ENCODE data around the gene NKD1.
"Not testable (repeated sequence)": the region's sequence is repeated elsewhere in the genome, so short reads cannot be mapped to it uniquely, and the experiment has no call there.

Gene NKD1, protein sequence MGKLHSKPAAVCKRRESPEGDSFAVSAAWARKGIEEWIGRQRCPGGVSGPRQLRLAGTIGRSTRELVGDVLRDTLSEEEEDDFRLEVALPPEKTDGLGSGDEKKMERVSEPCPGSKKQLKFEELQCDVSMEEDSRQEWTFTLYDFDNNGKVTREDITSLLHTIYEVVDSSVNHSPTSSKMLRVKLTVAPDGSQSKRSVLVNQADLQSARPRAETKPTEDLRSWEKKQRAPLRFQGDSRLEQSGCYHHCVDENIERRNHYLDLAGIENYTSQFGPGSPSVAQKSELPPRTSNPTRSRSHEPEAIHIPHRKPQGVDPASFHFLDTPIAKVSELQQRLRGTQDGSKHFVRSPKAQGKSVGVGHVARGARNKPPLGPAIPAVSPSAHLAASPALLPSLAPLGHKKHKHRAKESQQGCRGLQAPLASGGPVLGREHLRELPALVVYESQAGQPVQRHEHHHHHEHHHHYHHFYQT

DNA sequence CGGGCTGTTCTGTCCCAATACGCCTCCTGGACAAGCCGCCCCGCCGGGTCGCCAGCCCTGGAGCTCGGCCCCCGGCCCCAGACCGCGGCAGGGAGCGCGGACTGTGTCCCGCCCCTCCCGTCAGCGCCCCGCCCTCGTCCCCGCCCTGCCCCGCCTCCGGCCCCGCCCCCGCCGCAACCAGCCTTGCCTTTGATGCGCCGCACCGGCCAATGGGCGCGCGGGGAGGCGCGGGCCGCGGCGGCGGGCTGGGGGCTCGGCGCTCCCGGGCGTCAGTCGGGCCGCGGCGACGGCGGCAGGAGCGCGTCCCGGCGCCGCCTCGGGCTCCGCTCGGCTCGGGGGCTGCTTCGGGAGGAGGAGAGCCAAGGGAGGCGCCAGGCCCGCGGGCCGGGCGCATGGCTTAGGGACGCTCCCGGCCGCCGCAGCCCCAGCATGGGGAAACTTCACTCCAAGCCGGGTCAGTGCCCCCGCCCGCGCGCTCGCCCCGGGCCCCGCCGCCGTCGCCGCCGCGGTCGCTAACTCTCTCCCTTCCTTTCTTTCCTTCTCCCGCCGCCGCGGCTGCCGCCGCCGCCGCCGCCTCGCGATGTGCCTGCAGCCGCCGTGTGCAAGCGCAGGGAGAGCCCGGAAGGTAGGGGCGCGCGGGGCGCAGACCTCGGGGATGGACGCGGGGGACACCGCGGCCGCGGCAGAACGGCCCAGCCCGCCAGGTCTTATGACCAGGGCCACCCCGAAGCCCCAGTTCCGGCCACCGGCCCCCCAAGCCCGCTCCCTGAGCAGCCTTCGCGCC lies at the start of gene NKD1:
Gene NKD1, plus strand, starts transcription at position 272 of the 784 bp plus-strand sequence. Its CDS starts 158 bp downstream, at position 430.
- DNase-seq = peak; percentile 17

DNA sequence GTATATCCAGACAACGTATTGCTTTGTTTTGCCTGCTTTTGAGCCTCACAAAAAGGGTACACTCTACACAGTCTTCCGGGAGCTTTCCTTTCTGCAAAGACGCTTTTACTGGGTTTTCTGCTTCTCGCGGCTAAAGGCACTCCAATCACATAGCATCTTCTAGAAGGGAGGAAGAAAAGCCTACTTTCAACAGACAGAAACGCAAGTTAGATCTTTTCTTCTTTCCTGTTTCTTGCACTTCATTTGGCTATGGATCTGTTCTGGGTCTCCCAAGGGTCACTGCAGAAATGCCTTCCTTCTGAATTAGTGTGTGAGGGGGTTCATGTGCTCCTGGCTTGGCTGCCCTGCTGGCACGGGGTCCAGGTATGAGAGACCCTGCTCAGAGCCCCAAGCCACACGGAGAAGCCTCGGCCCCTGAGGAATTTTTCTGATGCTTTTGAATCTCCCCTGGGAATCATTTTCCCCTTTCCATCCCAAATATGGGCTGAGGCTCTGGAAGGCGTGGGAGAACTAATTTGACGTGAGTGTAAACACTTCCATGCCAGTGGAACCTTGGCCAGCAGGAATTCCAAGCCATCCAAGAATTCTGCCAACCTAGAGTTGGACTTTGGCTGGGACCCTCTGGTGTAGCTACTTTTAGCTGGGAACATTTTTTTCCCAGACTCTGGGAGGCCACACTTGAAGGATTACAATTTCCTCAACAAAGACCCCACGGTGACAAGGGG lies 49.6 kb upstream of the NKD1 start:
- DNase-seq = no peak

DNA sequence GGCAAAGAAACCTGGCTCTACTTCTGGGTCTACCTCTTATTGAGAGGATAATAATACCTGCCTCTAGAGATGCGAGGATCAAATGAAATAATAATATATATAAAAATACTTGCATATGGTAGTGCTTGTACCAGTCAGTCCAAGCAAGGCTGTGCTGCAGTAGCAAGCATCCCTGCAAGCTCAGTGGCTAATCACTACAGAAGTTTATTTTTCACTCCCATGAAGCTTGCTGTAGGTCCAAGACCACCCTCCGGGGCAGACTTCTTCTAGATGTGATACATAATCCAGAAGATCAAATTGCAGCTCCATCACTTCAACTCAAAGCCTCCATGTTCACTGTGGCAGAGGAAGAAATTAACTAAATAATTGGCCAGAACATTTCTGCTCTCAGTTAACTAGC lies 48.9 kb upstream of the NKD1 start:
- DNase-seq = no peak

DNA sequence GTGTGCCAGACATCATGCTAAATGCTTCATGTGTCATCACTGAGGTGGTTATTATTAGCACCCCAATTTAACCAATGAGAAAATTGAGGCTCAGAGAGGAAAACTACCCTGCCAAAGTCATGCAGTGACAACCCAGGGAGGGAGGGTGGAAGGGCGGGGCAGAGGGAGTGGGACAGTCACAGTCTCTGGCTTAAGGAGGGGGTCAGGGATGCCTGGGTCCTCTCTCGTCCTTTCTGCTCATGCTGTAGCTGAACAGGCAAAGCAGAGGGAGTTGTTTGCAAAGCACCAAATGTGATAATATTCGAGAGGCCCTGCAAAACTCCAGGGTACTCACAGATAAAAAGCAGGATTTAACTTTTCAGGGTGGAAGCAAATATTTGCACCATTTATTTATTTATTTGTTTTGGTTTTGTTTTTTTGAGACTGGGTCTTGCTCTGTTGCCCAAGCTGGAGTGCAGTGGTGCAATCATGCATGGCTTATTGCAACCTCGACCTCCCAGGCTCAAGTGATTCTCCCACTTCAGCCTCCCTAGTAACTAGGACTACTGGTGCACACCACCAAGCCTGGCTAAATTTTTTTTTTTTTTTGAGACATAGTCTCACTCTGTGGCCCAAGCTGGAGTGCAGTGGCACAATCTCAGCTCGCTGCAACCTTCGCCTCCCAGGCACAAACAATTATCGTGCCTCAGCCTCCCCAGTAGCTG lies 47.9 kb upstream of the NKD1 start:
- DNase-seq = no peak

DNA sequence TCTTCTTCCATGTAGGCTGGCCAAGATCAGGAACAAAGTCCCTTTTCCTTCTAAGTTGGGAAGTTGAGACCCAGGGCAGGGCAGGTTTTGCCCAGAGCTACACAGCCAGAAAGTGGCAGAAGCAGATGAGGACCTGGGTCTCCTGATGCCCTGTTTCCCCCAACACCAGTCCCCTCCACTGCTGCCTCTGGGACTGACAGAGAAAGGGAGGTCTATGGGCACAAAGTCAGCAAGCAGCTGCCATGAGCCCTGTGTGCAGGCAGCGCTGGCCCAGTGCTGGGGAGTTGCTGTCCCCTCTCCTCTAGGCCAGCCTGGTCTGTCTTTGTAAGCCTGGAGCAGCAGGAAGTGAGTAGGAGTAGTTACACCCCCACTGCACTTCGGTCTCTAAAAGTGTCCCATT lies 46.9 kb upstream of the NKD1 start:
- DNase-seq = no peak

DNA sequence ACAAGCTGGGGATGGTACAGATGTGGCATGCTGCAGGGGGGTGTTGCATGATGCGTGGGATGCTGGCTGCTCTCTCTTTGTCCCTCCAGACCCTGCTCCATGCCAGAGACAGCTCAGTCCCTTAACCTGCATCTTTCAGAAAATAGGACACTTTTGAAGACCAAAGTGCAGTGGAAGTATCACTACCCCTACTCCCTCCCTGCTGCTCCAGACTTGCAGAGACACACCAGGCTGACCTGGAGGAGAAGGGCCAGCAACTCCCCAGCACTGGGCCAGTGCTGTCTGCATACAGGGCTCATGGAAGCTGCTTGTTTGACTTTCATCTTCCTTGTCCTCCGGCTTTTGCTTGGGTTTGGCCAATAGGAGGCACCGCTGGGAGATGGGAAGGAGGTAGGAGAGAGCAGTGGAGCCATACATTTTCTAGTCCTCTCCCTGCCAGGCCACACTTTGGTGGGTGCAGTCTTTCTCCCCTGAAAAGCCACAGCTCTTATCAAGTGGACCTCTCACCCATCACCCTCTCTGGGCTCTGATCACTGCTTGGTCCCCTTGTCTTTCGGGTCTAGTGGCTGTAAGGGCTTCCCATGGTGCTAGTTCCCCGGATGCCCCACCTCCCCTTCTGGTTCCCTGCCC lies 46.1 kb upstream of the NKD1 start:
- DNase-seq = no peak

DNA sequence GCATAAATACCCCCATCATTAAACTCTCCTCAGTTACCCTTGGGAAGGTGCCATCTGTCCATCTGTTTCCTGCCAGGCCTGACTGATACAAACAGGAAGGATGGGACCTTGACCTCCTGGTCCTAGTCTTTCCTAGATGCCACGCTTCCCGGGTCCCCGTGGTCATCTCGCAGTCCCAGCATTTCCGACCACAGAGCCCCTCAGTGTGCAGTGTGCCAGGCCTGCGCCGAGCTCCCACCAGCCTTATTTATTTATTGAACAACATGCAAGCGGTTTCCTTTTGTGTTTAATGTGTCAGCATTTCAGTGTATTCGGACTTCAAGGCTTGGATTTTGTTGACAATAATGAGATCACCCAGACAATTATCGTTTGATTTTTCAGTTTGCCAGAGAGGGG lies 45.6 kb upstream of the NKD1 start:
- DNase-seq = no peak

DNA sequence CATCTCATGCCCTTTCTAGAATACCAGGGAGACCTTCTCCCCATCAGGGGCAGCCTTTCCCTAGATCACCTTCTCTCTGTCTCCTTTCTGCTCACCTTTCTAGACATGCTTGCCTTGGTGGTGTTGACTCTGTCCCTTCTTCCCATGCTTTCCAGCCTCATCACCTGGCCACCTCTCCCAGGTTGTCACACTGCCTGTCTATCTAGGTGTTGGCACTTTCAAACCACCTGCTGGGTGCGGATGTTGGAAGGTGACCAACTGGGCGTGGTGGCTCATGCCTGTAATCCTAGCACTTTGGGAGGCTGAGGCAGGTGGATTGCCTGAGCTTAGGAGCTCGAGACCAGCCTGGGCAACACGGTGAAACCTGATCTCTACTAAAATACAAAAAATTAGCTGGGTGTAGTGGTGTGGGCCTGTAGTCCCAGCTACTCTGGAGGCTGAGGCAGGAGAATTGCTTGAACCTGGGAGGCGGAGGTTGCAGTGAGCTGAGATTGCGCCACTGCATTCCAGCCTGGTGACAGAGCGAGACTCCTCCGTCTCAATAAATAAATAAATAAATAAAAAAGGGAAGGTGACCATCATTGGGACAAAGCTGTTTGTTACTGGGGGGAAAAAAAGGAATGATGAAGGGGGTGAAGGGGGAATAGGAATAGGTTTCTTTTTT lies 44.2 kb upstream of the NKD1 start:
- DNase-seq = not testable (repeated sequence)

DNA sequence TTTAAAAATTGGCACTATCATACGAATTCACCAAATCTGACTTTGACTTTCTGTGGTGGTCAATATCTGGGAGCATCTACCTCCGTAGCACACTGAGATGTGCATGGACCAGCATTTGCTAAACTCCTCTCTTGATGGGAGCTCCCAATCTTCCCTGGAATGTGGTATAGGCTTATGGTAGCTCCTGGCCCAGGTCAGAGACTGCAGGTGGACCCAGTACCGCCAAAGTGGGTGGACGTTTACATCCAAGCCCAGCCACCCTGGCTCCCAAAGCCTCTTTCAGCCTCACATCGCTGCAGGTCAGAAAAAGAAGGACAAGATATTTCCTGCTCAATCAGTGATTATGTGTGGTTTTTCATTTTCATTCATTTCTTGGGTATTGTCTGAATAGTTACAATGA lies 43.1 kb upstream of the NKD1 start:
- DNase-seq = no peak

DNA sequence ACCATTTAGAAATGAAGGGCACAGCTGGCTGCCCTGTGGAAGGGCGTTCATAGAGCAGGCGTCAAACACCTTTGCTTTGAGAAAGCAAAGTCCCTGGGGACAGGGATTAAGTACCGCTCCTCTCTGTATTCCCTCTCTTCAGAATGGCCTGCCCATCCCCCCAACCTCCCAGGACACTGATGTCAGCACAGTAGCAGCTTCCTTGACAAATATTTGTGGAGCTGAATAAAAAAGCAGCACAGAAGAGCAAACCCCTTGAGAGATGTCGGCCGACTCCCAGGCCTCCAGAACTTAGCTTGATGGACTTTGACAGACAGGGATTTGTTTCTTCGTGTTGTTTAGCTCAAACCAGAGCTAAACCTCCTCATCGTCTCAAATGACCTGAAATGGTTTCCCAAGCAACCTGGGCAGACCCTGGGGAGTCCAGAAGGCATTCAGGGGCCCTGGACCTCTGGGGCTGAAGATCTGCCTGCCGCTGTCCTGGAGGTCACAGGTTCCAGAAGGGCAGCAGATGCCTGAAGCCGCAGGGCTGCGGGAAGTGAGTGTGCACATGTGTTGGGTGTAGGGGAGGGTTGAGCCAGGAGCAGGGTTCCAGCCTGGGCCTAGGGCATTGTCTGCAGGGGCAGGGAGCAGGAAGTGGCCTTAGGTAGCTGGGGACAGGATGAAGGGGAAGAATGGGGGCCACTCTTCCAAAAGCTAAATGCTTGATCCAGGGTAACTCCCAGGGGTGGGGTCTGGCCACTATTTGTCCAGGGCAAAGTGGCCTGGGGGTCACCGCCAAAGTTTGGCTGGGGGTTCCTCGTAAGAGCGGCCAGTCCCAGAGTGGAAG lies 42.3 kb upstream of the NKD1 start:
- no peak for DNase-seq

DNA sequence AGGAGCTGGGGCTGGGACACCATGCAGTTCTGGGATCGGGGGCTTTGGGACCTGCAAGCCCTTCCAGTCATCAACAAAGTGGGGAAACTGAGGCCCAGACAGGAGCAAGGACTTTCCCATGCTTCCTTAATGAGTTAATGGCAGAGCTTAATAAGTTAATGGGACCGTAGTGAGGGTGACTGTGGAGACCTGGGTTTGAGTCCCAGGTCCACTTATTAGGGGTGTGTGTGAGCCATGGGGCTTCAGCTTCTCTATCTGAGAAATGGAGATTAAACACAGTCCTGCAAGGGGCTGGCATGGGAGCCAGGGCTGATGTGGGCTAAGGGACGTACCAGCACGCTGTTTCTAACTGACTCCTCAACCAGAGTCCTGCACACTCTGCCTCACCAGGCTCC lies 41.7 kb upstream of the NKD1 start:
- no peak for DNase-seq

DNA sequence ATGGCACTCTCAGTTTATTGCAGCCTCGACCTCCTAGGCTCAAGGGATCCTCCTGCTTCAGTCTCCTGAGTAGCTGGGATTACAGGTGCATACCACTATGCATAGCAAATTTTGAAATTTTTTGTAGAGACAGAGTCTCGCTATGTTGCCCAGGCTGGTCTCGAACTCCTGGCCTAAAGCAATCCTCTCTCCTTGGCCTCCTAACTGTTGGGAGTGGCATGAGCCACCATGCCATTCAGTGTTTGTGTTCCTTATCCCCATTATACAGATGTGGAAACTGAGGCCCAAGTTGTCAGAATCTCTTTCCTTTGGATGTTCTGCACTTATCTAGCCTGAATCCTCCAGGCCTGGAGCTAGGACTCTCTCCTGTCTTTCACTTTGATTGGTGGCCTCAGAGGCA lies 40.8 kb upstream of the NKD1 start:
- DNase-seq = no peak

DNA sequence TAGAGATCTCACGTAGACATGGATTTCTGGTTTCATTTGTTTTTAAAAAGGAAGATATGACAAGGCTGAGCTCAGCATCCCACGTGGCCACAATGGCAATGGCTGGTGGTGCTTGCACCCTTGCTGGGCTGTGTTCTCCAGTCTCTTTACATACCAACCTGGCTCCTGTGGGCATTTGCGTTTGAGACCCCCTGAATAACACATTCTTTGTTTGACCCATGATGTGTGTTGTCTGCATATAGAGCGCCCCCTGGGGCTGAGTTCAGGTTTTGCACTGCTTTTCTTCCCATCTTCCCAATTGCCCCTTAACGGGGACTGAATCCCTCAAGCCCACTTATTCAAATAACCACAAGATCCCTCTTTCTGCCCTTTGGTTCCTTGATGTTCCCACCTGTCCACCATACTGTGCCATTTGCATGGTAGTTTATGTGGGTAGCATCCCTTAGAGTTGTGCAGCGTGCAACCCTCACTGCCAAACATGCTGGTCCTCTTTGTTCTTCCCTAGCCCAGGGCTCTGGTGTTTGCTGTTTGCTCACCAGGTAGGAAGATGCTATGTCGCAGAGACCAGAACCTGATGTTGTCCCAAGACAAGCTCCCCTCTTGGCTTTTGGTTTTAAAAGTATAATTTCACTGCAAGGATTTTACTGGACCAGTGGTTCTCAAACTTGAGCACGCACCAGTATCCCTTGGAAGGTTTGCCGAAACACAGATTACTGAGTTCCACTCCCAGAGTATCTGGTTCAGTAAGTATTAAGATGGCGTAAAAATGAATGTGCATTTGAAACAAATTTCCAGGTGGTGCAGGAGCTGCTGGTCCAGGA lies 38.5 kb upstream of the NKD1 start:
- DNase-seq = no peak

DNA sequence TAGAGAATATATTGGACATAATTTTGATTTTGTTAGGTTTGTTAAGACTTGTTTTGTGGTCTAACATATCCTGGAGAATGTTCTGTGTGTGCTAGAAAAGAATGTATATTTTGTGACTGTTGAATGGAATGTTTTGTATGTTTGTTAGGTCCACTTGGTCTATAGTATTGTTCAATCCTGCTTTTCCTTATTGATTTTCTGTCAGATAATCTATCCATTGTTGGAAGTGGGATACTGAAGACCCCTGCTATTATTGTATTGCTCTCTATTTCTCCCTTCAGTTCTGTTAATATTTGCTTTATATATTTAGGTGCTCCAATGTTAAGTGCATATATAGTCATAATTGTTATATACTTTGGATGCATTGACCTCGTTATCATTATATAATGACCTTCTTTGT lies 33.0 kb upstream of the NKD1 start:
- no peak for DNase-seq

DNA sequence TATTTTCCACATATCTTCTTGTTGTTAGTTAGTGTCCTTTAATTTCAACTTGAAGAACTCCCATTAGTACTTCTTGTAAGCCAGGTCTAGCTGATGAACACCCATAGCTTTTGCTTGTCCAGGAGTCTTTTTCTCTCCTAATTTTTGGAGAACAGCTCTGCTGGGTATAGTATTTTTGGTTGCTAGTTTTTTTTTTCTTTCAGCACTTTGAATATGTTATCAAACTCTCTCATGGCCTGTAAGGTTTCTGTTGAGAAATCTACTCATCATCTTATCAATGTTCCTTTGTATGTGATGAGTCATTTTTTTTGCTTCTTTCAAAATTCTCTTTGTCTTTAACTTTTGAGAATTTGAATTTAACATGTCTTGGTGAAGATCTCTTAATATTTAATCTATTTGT lies 31.8 kb upstream of the NKD1 start:
- no peak for DNase-seq

DNA sequence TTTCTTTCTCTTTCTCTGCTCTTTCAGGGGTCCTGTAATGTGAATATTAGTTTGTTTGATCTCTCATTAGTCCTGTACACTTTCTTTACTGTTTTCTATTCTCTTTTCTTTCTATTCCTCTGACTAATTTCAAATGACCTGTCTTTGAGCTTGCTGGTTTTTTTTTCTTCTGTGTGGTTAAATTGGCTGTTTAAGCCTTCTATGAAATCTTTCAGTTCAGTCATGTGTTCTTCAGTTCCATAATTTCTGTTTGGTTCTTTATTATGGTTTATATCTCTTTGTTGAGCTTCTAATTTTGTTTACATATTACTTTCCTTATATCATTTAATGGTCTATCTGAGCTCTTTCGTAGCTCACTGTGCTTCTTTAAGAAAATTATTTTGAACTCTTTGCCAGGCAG lies 31.3 kb upstream of the NKD1 start:
- DNase-seq = no peak

DNA sequence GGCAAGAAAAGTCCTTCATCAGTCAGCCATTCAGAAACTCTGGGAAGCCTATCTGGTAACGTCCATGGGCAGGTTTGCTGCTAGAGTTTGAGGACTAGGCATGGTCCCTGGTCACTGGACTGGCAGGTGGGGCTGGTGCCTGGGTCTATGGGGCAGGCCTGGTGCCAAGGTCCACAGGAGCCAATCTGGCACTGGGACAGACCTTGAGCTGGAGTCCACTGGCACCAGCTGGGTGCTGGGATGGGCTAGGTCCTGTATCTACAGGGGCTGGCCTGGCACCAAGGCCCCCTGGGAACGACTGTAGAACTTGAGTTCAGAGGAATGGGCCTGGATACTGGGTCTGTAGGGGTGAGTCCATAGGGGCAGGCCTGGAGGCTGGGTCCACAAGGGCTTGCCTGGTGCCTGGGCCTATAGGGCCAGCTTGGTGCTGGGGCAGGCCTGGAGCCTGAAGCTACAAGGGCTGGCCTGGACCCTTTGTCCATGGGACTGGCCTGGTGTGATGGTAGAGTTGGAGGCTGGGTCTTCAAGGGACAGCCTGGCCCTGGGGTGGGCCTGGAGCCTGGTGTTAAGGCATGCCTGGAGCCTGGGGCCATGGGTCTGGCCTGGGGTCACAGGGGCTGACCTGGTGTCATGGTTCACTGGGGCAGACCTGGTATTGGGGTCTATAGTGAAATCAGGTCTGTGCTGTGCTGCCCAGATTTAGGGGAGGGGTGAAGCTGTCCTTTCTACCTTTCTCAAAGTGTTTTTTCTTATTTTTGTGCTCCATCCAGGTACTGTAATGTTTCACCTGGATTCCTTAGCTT lies 30.5 kb upstream of the NKD1 start:
- DNase-seq = no peak

DNA sequence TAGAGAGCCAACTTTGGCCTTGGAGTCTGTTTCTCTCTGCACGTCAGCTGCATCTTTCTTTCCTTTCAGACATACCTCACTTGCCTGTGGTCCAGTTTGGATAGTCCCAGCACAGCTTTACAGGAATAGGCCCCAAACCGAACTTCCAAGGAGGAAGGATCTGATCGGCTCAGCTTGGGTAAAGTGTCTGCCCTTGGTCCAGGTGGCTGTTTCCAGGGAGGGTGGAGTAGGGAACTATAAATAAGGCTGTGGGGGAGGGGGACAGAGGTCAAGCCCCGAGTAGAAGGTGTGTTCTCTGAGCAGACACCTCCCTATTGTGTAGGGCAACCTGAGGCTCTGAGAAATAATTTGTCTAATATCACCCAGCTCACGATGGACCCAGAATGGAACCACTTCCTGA lies 29.2 kb upstream of the NKD1 start:
- DNase-seq = no peak

DNA sequence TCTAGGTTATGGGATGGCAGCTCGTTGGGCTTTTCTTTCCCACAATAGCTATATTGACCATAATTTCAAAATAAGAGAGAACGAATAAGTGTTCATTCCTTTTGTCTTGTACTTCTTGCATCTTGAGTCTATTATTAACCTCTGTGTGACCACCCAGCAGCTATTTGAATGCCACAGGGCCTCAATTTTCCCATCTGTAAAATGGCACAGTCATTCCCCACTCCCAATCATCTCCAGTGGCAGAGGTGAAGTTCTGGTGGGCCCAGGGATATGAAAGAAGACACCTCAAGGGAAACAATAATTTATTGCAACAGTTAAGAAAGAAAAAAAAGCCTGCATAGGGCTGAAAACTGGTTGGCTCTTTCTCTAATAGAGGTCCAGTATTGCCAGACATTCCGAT lies 28.6 kb upstream of the NKD1 start:
- DNase-seq = no peak
